Subcutaneous abdominal adipose tissue (tissue), 5 donors: ENCODE results near the gene KLHL34.

Source experiments
- H3K27ac ChIP-seq: one replicate; pipeline ENCODE4 v1.7.0; 2013; ENCODE audit warnings: low read depth, mild to moderate bottlenecking, inconsistent platforms, low read length, moderate library complexity
- H3K27me3 ChIP-seq, 5 donors: one replicate each; pipeline ENCODE4 v1.7.0; 2013; ENCODE audit warnings: low read length in 5 of 5, inconsistent platforms in 1 of 5; ENCODE audit not compliant: control insufficient read depth in 5 of 5, insufficient read depth in 4 of 5
- H3K36me3 ChIP-seq, 5 donors: one replicate each; pipeline ENCODE4 v1.7.0; 2013; ENCODE audit warnings: low read length in 5 of 5; ENCODE audit not compliant: control insufficient read depth in 5 of 5, insufficient read depth in 5 of 5
- H3K4me1 ChIP-seq, 5 donors: one replicate each; pipeline ENCODE4 v1.7.0; 2013; ENCODE audit warnings: low read length in 5 of 5, mild to moderate bottlenecking in 3 of 5, moderate library complexity in 1 of 5; ENCODE audit not compliant: control insufficient read depth in 5 of 5, insufficient read depth in 5 of 5
- H3K4me3 ChIP-seq, 5 donors: one replicate each; pipeline ENCODE4 v1.7.0; 2013; ENCODE audit warnings: low read length in 5 of 5, low read depth in 1 of 5
- H3K9ac ChIP-seq, 5 donors: one replicate each; pipeline ENCODE4 v1.7.0; 2013; ENCODE audit warnings: low read length in 5 of 5, mild to moderate bottlenecking in 4 of 5, moderate library complexity in 3 of 5
- H3K9me3 ChIP-seq, 5 donors: one replicate each; pipeline ENCODE4 v1.7.0; 2013; ENCODE audit warnings: low read length in 5 of 5; ENCODE audit not compliant: control insufficient read depth in 5 of 5
- donor health status: healthy.
- donor health status: healthy.
- donor health status: healthy.
- donor health status: healthy.
- donor health status: healthy.

The KLHL34 gene

DNA sequence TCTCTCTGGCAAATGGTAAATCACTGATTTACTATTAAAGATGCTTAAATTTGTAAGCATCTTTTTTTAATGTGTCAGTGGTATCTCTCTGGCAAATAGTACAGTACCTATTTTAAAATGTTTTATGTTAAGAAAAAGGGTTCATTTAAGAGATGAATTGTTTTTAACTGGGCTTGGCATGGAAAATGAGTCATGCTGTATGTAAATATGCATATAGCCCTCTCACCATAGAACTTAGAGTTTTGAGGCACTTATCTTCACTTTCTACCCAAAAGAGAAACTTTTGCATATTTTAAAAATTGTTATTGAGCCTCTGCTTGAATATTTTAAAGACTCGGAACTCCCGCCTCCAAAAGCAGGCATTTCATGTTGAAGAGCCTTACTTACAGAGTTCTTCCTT is 37.9 kb downstream of the KLHL34 start:
- no peak overlapping the region for H3K9ac ChIP-seq
- no peak overlapping the region for H3K27ac ChIP-seq
- no peak overlapping the region for H3K4me3 ChIP-seq
- no peaks in the 10 kb centered on the region for H3K36me3 ChIP-seq
- H3K27me3 ChIP-seq: no peaks in the 10 kb centered on the region
- no peaks in the 10 kb centered on the region for H3K4me1 ChIP-seq
- no peaks in the 10 kb centered on the region for H3K9me3 ChIP-seq

GRCh38 chrX:21616386-21616785 is 41.7 kb downstream of the KLHL34 start:
- no peaks in the 10 kb centered on the region for H3K9me3 ChIP-seq
- H3K27me3 ChIP-seq: peaks cover 0 to 4% (median 0%) of the 10 kb centered on the region in 5 donors
- no peak overlapping the region for H3K4me3 ChIP-seq
- H3K4me1 ChIP-seq: no peaks in the 10 kb centered on the region
- no peak overlapping the region for H3K9ac ChIP-seq
- H3K36me3 ChIP-seq: no peaks in the 10 kb centered on the region
- no peak overlapping the region for H3K27ac ChIP-seq

- no peaks in the 10 kb centered on the region for H3K9me3 ChIP-seq
- no peak overlapping the region for H3K9ac ChIP-seq
- no peaks in the 10 kb centered on the region for H3K4me1 ChIP-seq
- H3K27ac ChIP-seq: no peak overlapping the region
- no peak overlapping the region for H3K4me3 ChIP-seq
- H3K27me3 ChIP-seq: peaks cover 0 to 4% (median 0%) of the 10 kb centered on the region in 5 donors
- H3K36me3 ChIP-seq: peaks cover 0 to 4% (median 0%) of the 10 kb centered on the region in 5 donors
Measured at GRCh38 chrX:21612154-21612553, 46.0 kb downstream of the KLHL34 start.

- Histone ChIP-seq H3K27me3 (peaks cover 0 to 4% (median 0%) of the 10 kb centered on the region in 5 donors), H3K4me1 (no peaks in the 10 kb centered on the region), H3K4me3 (no peak overlapping the region), H3K9me3 (no peaks in the 10 kb centered on the region), H3K27ac (no peak overlapping the region), H3K9ac (no peak overlapping the region), H3K36me3 (peaks cover 0 to 4% (median 0%) of the 10 kb centered on the region in 5 donors)
Measured at GRCh38 chrX:21610168-21610567, 48.0 kb downstream of the KLHL34 start.

GRCh38 chrX:21606002-21606401 is 52.1 kb downstream of the KLHL34 start:
- no peaks in the 10 kb centered on the region for H3K9me3 ChIP-seq
- no peak overlapping the region for H3K9ac ChIP-seq
- no peaks in the 10 kb centered on the region for H3K27me3 ChIP-seq
- no peak overlapping the region for H3K4me3 ChIP-seq
- peaks cover 0 to 4% (median 0%) of the 10 kb centered on the region in 5 donors for H3K36me3 ChIP-seq
- H3K4me1 ChIP-seq: no peaks in the 10 kb centered on the region
- no peak overlapping the region for H3K27ac ChIP-seq
